Immature natural killer cell (primary cell): ENCODE results near the gene ST6GALNAC5. TPM values are rescaled to one million over a fixed set of nuclear protein-coding genes. Genes with fewer than 3 reads are reported as not detected.
A peak's percentile ranks its signal among the peaks of the same experiment; 100 is the strongest.

Experiments used
- DNase-seq, 3 donors: peaks; one replicate each; pipeline ENCODE4 v3.0.0; 2022; ENCODE audit warnings: mixed read lengths in 1 of 3
- H3K27ac Mint-ChIP-seq, 6 donors: one replicate each; pipeline ENCODE4 v1.8.0; 2020; ENCODE audit warnings: mixed read lengths in 6 of 6, mild to moderate bottlenecking in 5 of 6, inconsistent platforms in 4 of 6, moderate library complexity in 3 of 6
- H3K27me3 Mint-ChIP-seq, 3 donors: one replicate each; pipeline ENCODE4 v1.8.0; 2020 to 2021; ENCODE audit warnings: low read depth in 3 of 3, mild to moderate bottlenecking in 3 of 3, mixed read lengths in 3 of 3, moderate library complexity in 3 of 3, inconsistent platforms in 1 of 3
- H3K36me3 Mint-ChIP-seq, 3 donors: one replicate each; pipeline ENCODE4 v1.8.0; 2020; ENCODE audit warnings: mixed read lengths in 3 of 3, inconsistent platforms in 2 of 3, mild to moderate bottlenecking in 2 of 3
- H3K4me1 Mint-ChIP-seq, 2 donors: one replicate each; pipeline ENCODE4 v1.8.0; 2020; ENCODE audit warnings: inconsistent platforms in 2 of 2, mild to moderate bottlenecking in 2 of 2, mixed read lengths in 2 of 2, moderate library complexity in 1 of 2
- H3K4me3 Mint-ChIP-seq, 5 donors: one replicate each; pipeline ENCODE4 v1.8.0; 2020; ENCODE audit warnings: mild to moderate bottlenecking in 5 of 5, mixed read lengths in 5 of 5, inconsistent platforms in 3 of 5, moderate library complexity in 3 of 5
- H3K9me3 Mint-ChIP-seq, 6 donors: one replicate each; pipeline ENCODE4 v1.8.0; 2020; ENCODE audit warnings: mild to moderate bottlenecking in 6 of 6, mixed read lengths in 6 of 6, inconsistent platforms in 4 of 6, moderate library complexity in 3 of 6
- polyA plus RNA-seq, 3 donors: library from polyadenylated mRNA; unstranded; fragments of 300-500 nt; fragmentation: Illumina TruSeq; gene quantifications; one replicate each; pipeline ENCODE4 v1.2.3, GENCODE V29; 2021

The ST6GALNAC5 gene
- polyA plus RNA-seq, 3 donors from 2014 or later = not detected

GRCh38 chr1:77038000-77038399 is 170.7 kb downstream of the ST6GALNAC5 start:
- no peak for DNase-seq

GRCh38 chr1:77039111-77039510 is 171.8 kb downstream of the ST6GALNAC5 start:
- Mint-ChIP-seq H3K27me3 (peaks cover 1 to 7% (median 4%) of the 10 kb centered on the region in 3 donors), H3K4me3 (no peak overlapping the region), H3K36me3 (peaks cover 0 to 4% (median 0%) of the 10 kb centered on the region in 3 donors), H3K9me3 (peaks cover 1 to 6% (median 4%) of the 10 kb centered on the region in 6 donors), H3K27ac (no peak overlapping the region), H3K4me1 (no peaks in the 10 kb centered on the region)
- DNase-seq = no peak

More at GRCh38 chr1:77038000-77038399, 170.7 kb downstream of the ST6GALNAC5 start:
- peaks cover 1 to 6% (median 5%) of the 10 kb centered on the region in 3 donors for H3K27me3 Mint-ChIP-seq
- H3K4me1 Mint-ChIP-seq = no peaks in the 10 kb centered on the region
- no peak overlapping the region for H3K27ac Mint-ChIP-seq
- no peak overlapping the region for H3K4me3 Mint-ChIP-seq
- peaks cover 0 to 4% (median 0%) of the 10 kb centered on the region in 3 donors for H3K36me3 Mint-ChIP-seq
- H3K9me3 Mint-ChIP-seq = peaks cover 1 to 6% (median 5%) of the 10 kb centered on the region in 6 donors

GRCh38 chr1:77039739-77040138 is 172.5 kb downstream of the ST6GALNAC5 start:
- Mint-ChIP-seq H3K4me3 (no peak overlapping the region), H3K9me3 (peaks cover 1 to 6% (median 4%) of the 10 kb centered on the region in 6 donors), H3K27me3 (peaks cover 1 to 7% (median 4%) of the 10 kb centered on the region in 3 donors), H3K27ac (no peak overlapping the region), H3K36me3 (peaks cover 0 to 4% (median 0%) of the 10 kb centered on the region in 3 donors), H3K4me1 (no peaks in the 10 kb centered on the region)
- no peak for DNase-seq

GRCh38 chr1:77040826-77041225 is 173.5 kb downstream of the ST6GALNAC5 start:
- Mint-ChIP-seq H3K36me3 (peaks cover 0 to 4% (median 0%) of the 10 kb centered on the region in 3 donors), H3K4me1 (no peaks in the 10 kb centered on the region), H3K4me3 (no peak overlapping the region), H3K9me3 (peaks cover 1 to 6% (median 4%) of the 10 kb centered on the region in 6 donors), H3K27me3 (peaks cover 1 to 7% (median 6%) of the 10 kb centered on the region in 3 donors), H3K27ac (no peak overlapping the region)
- no peak for DNase-seq

GRCh38 chr1:77044133-77044849 is 177.0 kb downstream of the ST6GALNAC5 start:
- H3K27me3 Mint-ChIP-seq = peaks cover 1 to 7% (median 6%) of the 10 kb centered on the region in 3 donors
- peaks cover 14 to 22% of the 10 kb centered on the region in 2 donors for H3K4me1 Mint-ChIP-seq
- DNase-seq = no peak

GRCh38 chr1:77047575-77047974 is 180.3 kb downstream of the ST6GALNAC5 start:
- H3K4me3 Mint-ChIP-seq = peak overlapping the region in 2 of 5 donors; percentile 11 to 12
- no peaks in the 10 kb centered on the region for H3K9me3 Mint-ChIP-seq
- H3K27ac Mint-ChIP-seq = no peak overlapping the region
- no peaks in the 10 kb centered on the region for H3K36me3 Mint-ChIP-seq
- DNase-seq = no peak
- peaks cover 14 to 22% of the 10 kb centered on the region in 2 donors for H3K4me1 Mint-ChIP-seq
- H3K27me3 Mint-ChIP-seq = peaks cover 0 to 5% (median 4%) of the 10 kb centered on the region in 3 donors

More at GRCh38 chr1:77044133-77044849, 177.0 kb downstream of the ST6GALNAC5 start:
- Mint-ChIP-seq H3K9me3 (peaks cover 0 to 4% (median 0%) of the 10 kb centered on the region in 6 donors), H3K4me3 (no peak overlapping the region), H3K27ac (no peak overlapping the region), H3K36me3 (no peaks in the 10 kb centered on the region)

- H3K4me3 Mint-ChIP-seq = peak overlapping the region; percentile 1 to 22 (median 12)
- H3K36me3 Mint-ChIP-seq = no peaks in the 10 kb centered on the region
- peaks cover 14 to 22% of the 10 kb centered on the region in 2 donors for H3K4me1 Mint-ChIP-seq
- no peak for DNase-seq
- peaks cover 0 to 4% (median 3%) of the 10 kb centered on the region in 3 donors for H3K27me3 Mint-ChIP-seq
- H3K9me3 Mint-ChIP-seq = no peaks in the 10 kb centered on the region
- H3K27ac Mint-ChIP-seq = peak overlapping the region in 1 of 6 donors; percentile 18
These were observed 180.8 kb downstream of the ST6GALNAC5 start for GRCh38 chr1:77047978-77048614.

GRCh38 chr1:77048615-77049005 is 181.3 kb downstream of the ST6GALNAC5 start:
- peak overlapping the region in 2 of 5 donors; percentile 2 to 12 for H3K4me3 Mint-ChIP-seq
- H3K4me1 Mint-ChIP-seq = peaks cover 14 to 22% of the 10 kb centered on the region in 2 donors
- DNase-seq = no peak
- no peak overlapping the region for H3K27ac Mint-ChIP-seq
- no peaks in the 10 kb centered on the region for H3K9me3 Mint-ChIP-seq
- no peaks in the 10 kb centered on the region for H3K36me3 Mint-ChIP-seq
- peaks cover 0 to 4% (median 2%) of the 10 kb centered on the region in 3 donors for H3K27me3 Mint-ChIP-seq

- no peak for DNase-seq
- Mint-ChIP-seq H3K36me3 (no peaks in the 10 kb centered on the region), H3K4me1 (peaks cover 14 to 22% of the 10 kb centered on the region in 2 donors), H3K27ac (no peak overlapping the region), H3K27me3 (peaks cover 0 to 2% (median under 1%) of the 10 kb centered on the region in 3 donors), H3K4me3 (no peak overlapping the region), H3K9me3 (no peaks in the 10 kb centered on the region)
These were observed 184.1 kb downstream of the ST6GALNAC5 start for GRCh38 chr1:77051425-77051824.

- H3K4me1 Mint-ChIP-seq = no peaks in the 10 kb centered on the region
- no peak overlapping the region for H3K27ac Mint-ChIP-seq
- peaks cover 0 to 9% (median 2%) of the 10 kb centered on the region in 3 donors for H3K27me3 Mint-ChIP-seq
- H3K36me3 Mint-ChIP-seq = no peaks in the 10 kb centered on the region
- H3K9me3 Mint-ChIP-seq = no peaks in the 10 kb centered on the region
- H3K4me3 Mint-ChIP-seq = no peak overlapping the region
- DNase-seq = no peak
These were observed 189.2 kb downstream of the ST6GALNAC5 start for GRCh38 chr1:77056525-77056924.

- Mint-ChIP-seq H3K4me3 (no peak overlapping the region), H3K4me1 (no peaks in the 10 kb centered on the region), H3K27ac (no peak overlapping the region), H3K27me3 (peaks cover 0 to 9% (median 2%) of the 10 kb centered on the region in 3 donors), H3K36me3 (no peaks in the 10 kb centered on the region), H3K9me3 (no peaks in the 10 kb centered on the region)
- no peak for DNase-seq
These were observed 190.8 kb downstream of the ST6GALNAC5 start for GRCh38 chr1:77057994-77058585.

- no peak overlapping the region for H3K4me3 Mint-ChIP-seq
- H3K36me3 Mint-ChIP-seq = no peaks in the 10 kb centered on the region
- no peaks in the 10 kb centered on the region for H3K9me3 Mint-ChIP-seq
- no peaks in the 10 kb centered on the region for H3K4me1 Mint-ChIP-seq
- no peak for DNase-seq
- no peak overlapping the region for H3K27ac Mint-ChIP-seq
- peaks cover 0 to 9% (median 4%) of the 10 kb centered on the region in 3 donors for H3K27me3 Mint-ChIP-seq
These were observed 192.7 kb downstream of the ST6GALNAC5 start for GRCh38 chr1:77060000-77060399.

GRCh38 chr1:77061162-77061561 is 193.9 kb downstream of the ST6GALNAC5 start:
- Mint-ChIP-seq H3K27ac (no peak overlapping the region), H3K4me1 (no peaks in the 10 kb centered on the region), H3K27me3 (peaks cover 0 to 9% (median 6%) of the 10 kb centered on the region in 3 donors), H3K4me3 (no peak overlapping the region), H3K36me3 (no peaks in the 10 kb centered on the region), H3K9me3 (no peaks in the 10 kb centered on the region)
- DNase-seq = no peak

GRCh38 chr1:77063118-77063517 is 195.8 kb downstream of the ST6GALNAC5 start:
- Mint-ChIP-seq H3K27ac (no peak overlapping the region), H3K4me3 (no peak overlapping the region), H3K9me3 (no peaks in the 10 kb centered on the region), H3K4me1 (no peaks in the 10 kb centered on the region), H3K27me3 (peaks cover 0 to 7% (median 6%) of the 10 kb centered on the region in 3 donors), H3K36me3 (no peaks in the 10 kb centered on the region)
- no peak for DNase-seq
